Activated CD8-positive, alpha-beta T cell treated with anti-CD3 and anti-CD28 coated beads for 36 hours (primary cell): ENCODE data around the gene C11orf16. TPM values are rescaled to one million over a fixed set of nuclear protein-coding genes. Genes with fewer than 3 reads are reported as not detected.
"Not testable (repeated sequence)": the region's sequence is repeated elsewhere in the genome, so short reads cannot be mapped to it uniquely, and the experiment has no call there.

Experiments used
- ATAC-seq: fragments of 200-7000 bp; cut with Tn5 transposase; one replicate; pipeline ENCODE4 v1.10.0; 2021; ENCODE audit warnings: mild to moderate bottlenecking, moderate library complexity
- CTCF ChIA-PET: fragments of 350-600 bp; sonication (Branson Sonifier 250); formaldehyde crosslinking; loops from one replicate; lab custom pipeline; 2021; ENCODE audit warnings: antibody characterized with exemption; lab: Charles Lee
- POLR2A ChIA-PET: fragments of 350-600 bp; sonication (Branson Sonifier 250); formaldehyde crosslinking; loops from one replicate; lab custom pipeline; 2021; ENCODE audit warnings: antibody characterized with exemption; lab: Charles Lee
- DNase-seq: peaks from one replicate; pipeline ENCODE4 v3.0.0-alpha.2; 2020
- H3K27ac Mint-ChIP-seq: one replicate; pipeline ENCODE4 v1.8.0; 2021; ENCODE audit warnings: mild to moderate bottlenecking, mixed read lengths
- H3K27me3 Mint-ChIP-seq: one replicate; pipeline ENCODE4 v1.8.0; 2021; ENCODE audit warnings: mixed read lengths
- H3K36me3 Mint-ChIP-seq: one replicate; pipeline ENCODE4 v1.8.0; 2021; ENCODE audit warnings: low read depth, mixed read lengths
- H3K4me1 Mint-ChIP-seq: one replicate; pipeline ENCODE4 v1.8.0; 2021; ENCODE audit warnings: low read depth, mixed read lengths
- H3K4me3 Mint-ChIP-seq: one replicate; pipeline ENCODE4 v1.8.0; 2021; ENCODE audit warnings: mild to moderate bottlenecking, moderate library complexity, mixed read lengths
- H3K9me3 Mint-ChIP-seq: one replicate; pipeline ENCODE4 v1.8.0; 2021; ENCODE audit warnings: mixed read lengths
- intact Hi-C: fragments of 100-400 bp; cut with micrococcal nuclease; formaldehyde crosslinking; loops from one replicate; pipeline ENCODE4 v1.10.0; 2022
- total RNA-seq, 2 experiments: library from RNA; stranded (reverse); gene quantifications; one replicate each; pipeline ENCODE4 v1.2.3, GENCODE V29; 2021
- TF ChIP-seq, protein P1 (sequence below): fragments of 200-600 bp; IDR thresholded peaks from one replicate; pipeline ENCODE4 v1.8.0; 2022; ENCODE audit warnings: antibody characterized with exemption, mild to moderate bottlenecking

C11orf16 gene, protein sequence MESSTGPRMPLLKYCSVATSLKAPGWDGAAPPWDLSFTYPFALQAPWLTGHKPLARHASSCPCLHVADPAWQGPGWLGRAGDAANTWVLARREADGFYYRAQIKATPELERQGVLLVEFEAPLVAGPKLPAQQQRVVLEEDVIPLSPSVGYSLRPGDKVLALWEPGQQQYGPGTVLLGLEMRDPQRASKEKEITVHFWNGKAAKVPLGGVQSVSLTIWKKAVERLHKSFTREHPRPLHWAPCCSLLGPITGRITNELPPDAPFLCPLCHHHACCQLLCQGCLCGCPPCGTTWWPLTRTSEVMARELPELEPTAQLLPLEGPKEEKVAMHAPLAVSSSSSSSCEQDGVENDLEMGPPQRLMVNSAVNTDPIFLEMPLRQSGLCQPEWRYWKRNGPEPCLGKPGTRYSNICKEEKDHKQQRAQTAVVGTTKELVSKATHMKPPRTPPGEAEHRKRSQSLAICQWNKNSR
- total RNA-seq: not detected

DNA sequence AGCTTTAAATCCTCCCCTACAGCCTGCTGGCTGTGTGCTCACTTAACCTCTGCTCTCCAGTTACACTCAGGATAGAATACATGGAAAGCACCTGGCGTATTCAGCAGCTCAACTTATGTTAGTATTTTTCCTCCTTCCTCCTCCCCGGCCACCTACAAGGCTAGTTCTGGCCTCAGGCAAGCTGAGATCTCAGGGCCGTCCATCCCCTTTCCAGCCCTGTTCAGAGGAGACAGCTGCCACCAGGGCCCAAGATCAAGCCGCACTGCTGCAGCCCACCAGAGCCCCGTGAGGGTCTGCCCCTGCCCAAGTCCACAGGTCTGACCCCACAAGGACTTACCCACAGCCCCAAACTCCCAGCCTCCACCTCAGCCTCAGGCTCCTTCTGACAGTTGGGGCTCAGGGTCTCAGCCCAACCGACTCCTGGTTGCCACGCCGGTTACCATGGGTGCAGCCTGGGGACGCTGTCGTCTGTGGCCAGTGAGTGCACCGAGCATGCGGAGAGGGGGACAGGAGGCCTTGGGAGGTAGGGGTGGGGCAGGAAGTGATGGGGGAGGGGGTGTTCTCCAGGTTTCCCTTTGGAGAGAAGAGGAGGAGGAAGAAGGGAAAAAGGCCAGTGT, at the start of gene C11orf16:
Gene C11orf16, minus strand, starts transcription at position 384 of the 617 bp plus-strand sequence. CDS start 639 bp downstream, outside the sequence.
- H3K4me3 Mint-ChIP-seq: no peak within 1 kb of the TSS
- DNase-seq (no peak), ATAC-seq (no peak)
- ChIA-PET POLR2A (no interaction called here), CTCF (no interaction called here)
- TF ChIP-seq, protein P1, sequence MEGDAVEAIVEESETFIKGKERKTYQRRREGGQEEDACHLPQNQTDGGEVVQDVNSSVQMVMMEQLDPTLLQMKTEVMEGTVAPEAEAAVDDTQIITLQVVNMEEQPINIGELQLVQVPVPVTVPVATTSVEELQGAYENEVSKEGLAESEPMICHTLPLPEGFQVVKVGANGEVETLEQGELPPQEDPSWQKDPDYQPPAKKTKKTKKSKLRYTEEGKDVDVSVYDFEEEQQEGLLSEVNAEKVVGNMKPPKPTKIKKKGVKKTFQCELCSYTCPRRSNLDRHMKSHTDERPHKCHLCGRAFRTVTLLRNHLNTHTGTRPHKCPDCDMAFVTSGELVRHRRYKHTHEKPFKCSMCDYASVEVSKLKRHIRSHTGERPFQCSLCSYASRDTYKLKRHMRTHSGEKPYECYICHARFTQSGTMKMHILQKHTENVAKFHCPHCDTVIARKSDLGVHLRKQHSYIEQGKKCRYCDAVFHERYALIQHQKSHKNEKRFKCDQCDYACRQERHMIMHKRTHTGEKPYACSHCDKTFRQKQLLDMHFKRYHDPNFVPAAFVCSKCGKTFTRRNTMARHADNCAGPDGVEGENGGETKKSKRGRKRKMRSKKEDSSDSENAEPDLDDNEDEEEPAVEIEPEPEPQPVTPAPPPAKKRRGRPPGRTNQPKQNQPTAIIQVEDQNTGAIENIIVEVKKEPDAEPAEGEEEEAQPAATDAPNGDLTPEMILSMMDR: no peak
- H3K36me3 Mint-ChIP-seq: no peaks in the 10 kb centered on the region
- no peaks in the 10 kb centered on the region for H3K27me3 Mint-ChIP-seq
- H3K27ac Mint-ChIP-seq: no peak within 1 kb of the TSS
- intact Hi-C loops: no loop called here
- H3K4me1 Mint-ChIP-seq: peaks cover 3% of the 10 kb centered on the region
- H3K9me3 Mint-ChIP-seq: no peaks in the 10 kb centered on the region

DNA sequence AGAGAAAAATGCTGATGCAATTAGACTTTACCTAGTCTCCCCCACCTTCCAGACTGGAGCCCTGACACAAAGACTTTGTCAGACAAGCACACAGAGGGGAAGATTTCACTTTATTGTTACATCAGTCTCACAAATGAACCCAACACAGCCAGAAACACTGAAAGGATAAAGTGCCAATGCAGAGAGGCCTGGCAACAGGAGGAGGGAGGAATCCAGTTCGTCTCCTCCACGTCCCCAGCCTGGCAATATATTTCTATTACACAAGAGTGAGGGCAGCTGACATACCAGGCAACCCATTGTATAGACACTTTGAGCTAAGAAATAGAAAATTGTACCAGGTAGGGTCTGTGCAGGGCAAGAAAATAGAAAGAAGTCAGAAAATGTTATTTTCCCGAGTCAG, 47.7 kb upstream of the C11orf16 start:
- H3K4me3 Mint-ChIP-seq: no peak overlapping the region
- DNase-seq (no peak), ATAC-seq (no peak)
- no peaks in the 10 kb centered on the region for H3K9me3 Mint-ChIP-seq
- ChIA-PET CTCF (no interaction called here), POLR2A (no interaction called here)
- intact Hi-C loops: no loop called here
- no peaks in the 10 kb centered on the region for H3K36me3 Mint-ChIP-seq
- TF ChIP-seq, protein P1: no peak
- H3K4me1 Mint-ChIP-seq: no peaks in the 10 kb centered on the region
- peaks cover 3% of the 10 kb centered on the region for H3K27me3 Mint-ChIP-seq
- H3K27ac Mint-ChIP-seq: no peak overlapping the region

GRCh38 chr11:8979365-8979764, 46.6 kb upstream of the C11orf16 start:
- POLR2A ChIA-PET, intact Hi-C loops, CTCF ChIA-PET, H3K36me3 Mint-ChIP-seq, H3K9me3 Mint-ChIP-seq, ATAC-seq, H3K4me3 Mint-ChIP-seq, DNase-seq, H3K27me3 Mint-ChIP-seq, H3K27ac Mint-ChIP-seq, H3K4me1 Mint-ChIP-seq: not testable (repeated sequence)

DNA sequence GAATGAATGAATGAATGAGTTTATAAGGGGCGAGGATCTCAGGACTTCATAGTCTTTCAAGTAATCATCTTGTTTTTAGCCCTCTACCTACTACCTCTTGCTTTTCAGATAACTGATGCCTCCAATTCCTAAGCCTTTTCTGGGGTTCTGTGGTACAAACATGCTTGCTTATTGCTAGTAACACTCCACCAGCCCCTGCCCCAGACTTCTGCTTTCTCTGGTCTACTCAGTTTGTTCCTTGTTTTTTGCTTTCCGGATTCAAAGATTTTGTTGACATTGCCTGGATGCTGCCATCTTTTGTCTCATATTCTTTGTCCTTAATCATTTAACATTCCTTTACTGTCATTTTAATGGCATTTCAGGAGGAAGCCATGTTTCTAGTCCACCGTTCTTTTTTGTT, 40.4 kb upstream of the C11orf16 start:
- Mint-ChIP-seq H3K27ac (no peak overlapping the region), H3K27me3 (no peaks in the 10 kb centered on the region), H3K9me3 (no peaks in the 10 kb centered on the region), H3K4me3 (no peak overlapping the region), H3K4me1 (no peaks in the 10 kb centered on the region), H3K36me3 (no peaks in the 10 kb centered on the region)
- CTCF ChIA-PET: interaction anchor here (1.5 to 2.5 kb wide), 2 partner anchors 13 to 58 kb away, joined by 3 to 6 read pairs; no protein-coding TSS in a partner anchor
- ATAC-seq (no peak), DNase-seq (no peak)
- TF ChIP-seq, protein P1: no peak
- intact Hi-C loops: no loop called here
- POLR2A ChIA-PET: no interaction called here

- H3K4me1 Mint-ChIP-seq: no peaks in the 10 kb centered on the region
- DNase-seq: no peak
- POLR2A ChIA-PET: interaction anchor here (1.2 kb wide), 1 partner anchor 16 kb away, joined by 4 read pairs; no protein-coding TSS in a partner anchor
These were observed 39.2 kb upstream of the C11orf16 start for GRCh38 chr11:8971924-8972316.

More at GRCh38 chr11:8971924-8972316, 39.2 kb upstream of the C11orf16 start:
- TF ChIP-seq, protein P1: no peak
- H3K4me3 Mint-ChIP-seq: no peak overlapping the region
- no peak for ATAC-seq
- CTCF ChIA-PET: interaction anchor here (1.1 kb wide), 1 partner anchor 12 kb away, joined by 6 read pairs; no protein-coding TSS in a partner anchor
- intact Hi-C loops: no loop called here
- H3K27me3 Mint-ChIP-seq: no peaks in the 10 kb centered on the region
- H3K9me3 Mint-ChIP-seq: no peaks in the 10 kb centered on the region
- no peaks in the 10 kb centered on the region for H3K36me3 Mint-ChIP-seq
- no peak overlapping the region for H3K27ac Mint-ChIP-seq
